WTC11 (cell line): ENCODE data around the gene VAC14. TPM values are rescaled to one million over a fixed set of nuclear protein-coding genes. Genes with fewer than 3 reads are reported as not detected.

Source experiments
- ATAC-seq: fragments of 200-7000 bp; cut with Tn5 transposase; 2 replicates; pipeline ENCODE4 v1.10.0; 2021; ENCODE audit warnings: mild to moderate bottlenecking, moderate library complexity
- CTCF ChIA-PET: fragments of 300-600 bp; sonication (Branson Sonifier 250); formaldehyde crosslinking; loops from one replicate; lab custom pipeline; 2021; ENCODE audit warnings: antibody characterized with exemption; lab: Charles Lee
- POLR2A ChIA-PET: fragments of 350-600 bp; sonication (Branson Sonifier 250); formaldehyde crosslinking; loops from one replicate; lab custom pipeline; 2021; ENCODE audit warnings: antibody characterized with exemption; lab: Charles Lee
- DNase-seq: peaks from one replicate; pipeline ENCODE4 v3.0.0; 2021; ENCODE audit warnings: low spot score
- H3K27ac Mint-ChIP-seq: 2 replicates; pipeline ENCODE4 v1.8.0; 2021; ENCODE audit warnings: mixed read lengths
- H3K27me3 Mint-ChIP-seq: 2 replicates; pipeline ENCODE4 v1.8.0; 2021; ENCODE audit warnings: low read depth, mild to moderate bottlenecking, moderate library complexity, mixed read lengths
- H3K36me3 Mint-ChIP-seq: 2 replicates; pipeline ENCODE4 v1.8.0; 2021; ENCODE audit warnings: mixed read lengths
- H3K4me1 Mint-ChIP-seq: 2 replicates; pipeline ENCODE4 v1.8.0; 2022; ENCODE audit warnings: mixed read lengths
- H3K4me3 Mint-ChIP-seq: 2 replicates; pipeline ENCODE4 v1.8.0; 2021; ENCODE audit warnings: mild to moderate bottlenecking, moderate library complexity, mixed read lengths
- H3K9me3 Mint-ChIP-seq: 2 replicates; pipeline ENCODE4 v1.8.0; 2021; ENCODE audit warnings: mixed read lengths
- ARID4B ChIP-seq: sonication (generic); formaldehyde crosslinking; IDR thresholded peaks from 2 replicates; pipeline ENCODE4 v1.8.0; 2023; ENCODE audit warnings: missing genetic modification reagents, mild to moderate bottlenecking, borderline replicate concordance
- ATF6 ChIP-seq: sonication (generic); formaldehyde crosslinking; IDR thresholded peaks from 2 replicates; pipeline ENCODE4 v1.8.1; 2023; ENCODE audit warnings: mild to moderate bottlenecking, missing genetic modification reagents
- CREM ChIP-seq: sonication (generic); formaldehyde crosslinking; IDR thresholded peaks from 2 replicates; pipeline ENCODE4 v1.8.1; 2022; ENCODE audit warnings: mild to moderate bottlenecking, missing genetic modification reagents, moderate library complexity
- FOXP1 ChIP-seq: sonication (generic); formaldehyde crosslinking; IDR thresholded peaks from 2 replicates; pipeline ENCODE4 v1.8.0; 2022; ENCODE audit warnings: missing genetic modification reagents, mild to moderate bottlenecking, moderate library complexity, borderline replicate concordance
- GABPB1 ChIP-seq: sonication (generic); formaldehyde crosslinking; IDR thresholded peaks from 2 replicates; pipeline ENCODE4 v1.8.1; 2023; ENCODE audit warnings: mild to moderate bottlenecking, missing genetic modification reagents
- GRHL2 ChIP-seq: fragments of 250-450 bp; sonication (Bioruptor Pico); IDR thresholded peaks from 2 replicates; pipeline ENCODE4 v1.8.0; 2022; ENCODE audit warnings: mild to moderate bottlenecking, moderate library complexity; ENCODE audit not compliant: insufficient replicate concordance, severe bottlenecking
- MXD4 ChIP-seq: fragments of 250-450 bp; sonication (Bioruptor Pico); IDR thresholded peaks from 2 replicates; pipeline ENCODE4 v1.8.0; 2021; ENCODE audit warnings: mild to moderate bottlenecking, moderate library complexity, borderline replicate concordance
- NFATC4 ChIP-seq: fragments of 250-450 bp; sonication (Bioruptor Pico); IDR thresholded peaks from 2 replicates; pipeline ENCODE4 v1.9.0; 2021; ENCODE audit warnings: mild to moderate bottlenecking
- NFYB ChIP-seq: sonication (generic); formaldehyde crosslinking; conservative IDR thresholded peaks from 2 replicates; pipeline ENCODE4 v1.8.0; 2022; ENCODE audit warnings: low read depth, missing genetic modification reagents
- NR2C2 ChIP-seq: sonication (generic); formaldehyde crosslinking; IDR thresholded peaks from 2 replicates; pipeline ENCODE4 v1.8.0; 2022; ENCODE audit warnings: mild to moderate bottlenecking, missing genetic modification reagents
- RELA ChIP-seq: sonication (generic); formaldehyde crosslinking; IDR thresholded peaks from 2 replicates; pipeline ENCODE4 v1.8.1; 2022; ENCODE audit warnings: missing genetic modification reagents, mild to moderate bottlenecking, borderline replicate concordance
- SMAD4 ChIP-seq: sonication (generic); formaldehyde crosslinking; IDR thresholded peaks from 2 replicates; pipeline ENCODE4 v1.8.0; 2022; ENCODE audit warnings: mild to moderate bottlenecking, missing genetic modification reagents
- TEAD1 ChIP-seq: sonication (generic); formaldehyde crosslinking; IDR thresholded peaks from 2 replicates; pipeline ENCODE4 v1.8.0; 2022; ENCODE audit warnings: mild to moderate bottlenecking, missing genetic modification reagents
- ZNF232 ChIP-seq: sonication (generic); formaldehyde crosslinking; IDR thresholded peaks from 2 replicates; pipeline ENCODE4 v1.8.0; 2022; ENCODE audit warnings: mild to moderate bottlenecking, missing genetic modification reagents
- ZNF317 ChIP-seq: sonication (generic); formaldehyde crosslinking; IDR thresholded peaks from 2 replicates; pipeline ENCODE4 v1.8.1; 2023; ENCODE audit warnings: low read depth, mild to moderate bottlenecking, moderate library complexity, missing genetic modification reagents, borderline replicate concordance
- ZNF671 ChIP-seq: fragments of 250-450 bp; sonication (Bioruptor Pico); IDR thresholded peaks from 2 replicates; pipeline ENCODE4 v1.8.0; 2021; ENCODE audit warnings: mild to moderate bottlenecking
- ZSCAN18 ChIP-seq: fragments of 250-450 bp; sonication (Bioruptor Pico); IDR thresholded peaks from 2 replicates; pipeline ENCODE4 v2.1.2; 2022; ENCODE audit warnings: mild to moderate bottlenecking, moderate library complexity
- total RNA-seq: library from RNA; stranded (reverse); gene quantifications from 3 replicates; pipeline ENCODE4 v1.2.3, GENCODE V29; 2021
- TF ChIP-seq, protein P1 (sequence below): sonication (generic); formaldehyde crosslinking; IDR thresholded peaks from 2 replicates; pipeline ENCODE4 v1.8.0; 2022; ENCODE audit warnings: mild to moderate bottlenecking, missing genetic modification reagents
- TF ChIP-seq, protein P2 (sequence below): sonication (generic); formaldehyde crosslinking; IDR thresholded peaks from 2 replicates; pipeline ENCODE4 v1.8.1; 2022; ENCODE audit warnings: low read depth, missing genetic modification reagents, borderline replicate concordance

The VAC14 gene
- total RNA-seq, 1 experiment from 2014 or later = 60.1 TPM

- DNase-seq (no peak), ATAC-seq (no peak)
- ChIA-PET CTCF (interaction anchor here (1.0 kb wide), 1 partner anchor 71 kb away, joined by 3 read pairs; no protein-coding TSS in a partner anchor), POLR2A (interaction anchor here (1.0 kb wide), 1 partner anchor 12 kb away, joined by 3 read pairs; no protein-coding TSS in a partner anchor)
- no peak overlapping the region for H3K4me3 Mint-ChIP-seq
- H3K36me3 Mint-ChIP-seq = peaks cover 2% of the 10 kb centered on the region; the same call in 1 of the 2 replicates
- no peaks in the 10 kb centered on the region for H3K9me3 Mint-ChIP-seq
- TF ChIP-seq, protein P1, sequence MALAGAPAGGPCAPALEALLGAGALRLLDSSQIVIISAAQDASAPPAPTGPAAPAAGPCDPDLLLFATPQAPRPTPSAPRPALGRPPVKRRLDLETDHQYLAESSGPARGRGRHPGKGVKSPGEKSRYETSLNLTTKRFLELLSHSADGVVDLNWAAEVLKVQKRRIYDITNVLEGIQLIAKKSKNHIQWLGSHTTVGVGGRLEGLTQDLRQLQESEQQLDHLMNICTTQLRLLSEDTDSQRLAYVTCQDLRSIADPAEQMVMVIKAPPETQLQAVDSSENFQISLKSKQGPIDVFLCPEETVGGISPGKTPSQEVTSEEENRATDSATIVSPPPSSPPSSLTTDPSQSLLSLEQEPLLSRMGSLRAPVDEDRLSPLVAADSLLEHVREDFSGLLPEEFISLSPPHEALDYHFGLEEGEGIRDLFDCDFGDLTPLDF = no peak
- no peak for TF ChIP-seq GRHL2 (CRISPR knock-in tag)
- TF ChIP-seq ZNF232 (CRISPR knock-in tag) = no peak
- TF ChIP-seq NFYB (CRISPR knock-in tag) = no peak
- TF ChIP-seq RELA = no peak
- TF ChIP-seq, protein P2, sequence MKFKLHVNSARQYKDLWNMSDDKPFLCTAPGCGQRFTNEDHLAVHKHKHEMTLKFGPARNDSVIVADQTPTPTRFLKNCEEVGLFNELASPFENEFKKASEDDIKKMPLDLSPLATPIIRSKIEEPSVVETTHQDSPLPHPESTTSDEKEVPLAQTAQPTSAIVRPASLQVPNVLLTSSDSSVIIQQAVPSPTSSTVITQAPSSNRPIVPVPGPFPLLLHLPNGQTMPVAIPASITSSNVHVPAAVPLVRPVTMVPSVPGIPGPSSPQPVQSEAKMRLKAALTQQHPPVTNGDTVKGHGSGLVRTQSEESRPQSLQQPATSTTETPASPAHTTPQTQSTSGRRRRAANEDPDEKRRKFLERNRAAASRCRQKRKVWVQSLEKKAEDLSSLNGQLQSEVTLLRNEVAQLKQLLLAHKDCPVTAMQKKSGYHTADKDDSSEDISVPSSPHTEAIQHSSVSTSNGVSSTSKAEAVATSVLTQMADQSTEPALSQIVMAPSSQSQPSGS (CRISPR knock-in tag) = no peak
- no peak for TF ChIP-seq SMAD4
- H3K4me1 Mint-ChIP-seq = peaks cover 16% of the 10 kb centered on the region
- H3K27ac Mint-ChIP-seq = peak overlapping the region; percentile 36; the same call in 1 of the 2 replicates
- no peaks in the 10 kb centered on the region for H3K27me3 Mint-ChIP-seq
Observed at GRCh38 chr16:70700101-70701020, 100.6 kb downstream of the VAC14 start.

DNA sequence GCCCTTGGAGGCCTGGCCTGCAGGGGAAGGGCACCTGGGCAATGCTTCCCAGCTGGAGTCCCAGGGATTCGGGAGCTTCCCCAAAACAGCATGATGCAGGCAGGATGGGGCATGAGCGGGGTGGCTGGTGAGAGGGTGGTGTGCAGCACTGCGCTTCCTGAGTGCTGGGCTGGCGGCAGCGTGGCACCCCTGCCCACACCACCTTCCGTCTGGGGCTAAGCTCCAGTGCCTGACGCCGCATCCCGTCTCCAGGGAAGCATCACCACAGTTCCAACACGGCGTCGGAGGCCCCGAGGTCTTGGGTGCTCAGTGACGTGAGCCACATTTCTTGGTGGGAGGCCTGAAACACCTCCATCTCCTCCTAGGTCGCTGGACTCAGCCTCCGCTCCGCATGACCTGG is 101.3 kb downstream of the VAC14 start:
- ATAC-seq (no peak), DNase-seq (no peak)
- TF ChIP-seq MXD4 (CRISPR knock-in tag) = no peak
- no peak for TF ChIP-seq GABPB1 (CRISPR knock-in tag)
- TF ChIP-seq ZNF317 (CRISPR knock-in tag) = no peak
- TF ChIP-seq CREM (CRISPR knock-in tag) = no peak
- TF ChIP-seq, protein P1 = no peak
- no peak for TF ChIP-seq FOXP1 (CRISPR knock-in tag)
- TF ChIP-seq ZSCAN18 = no peak
- no peak for TF ChIP-seq RELA
- TF ChIP-seq NR2C2 (CRISPR knock-in tag) = no peak
- TF ChIP-seq ATF6 = no peak
- no peak for TF ChIP-seq NFATC4 (CRISPR knock-in tag)
- no peak for TF ChIP-seq TEAD1 (CRISPR knock-in tag)
- TF ChIP-seq, protein P2 (CRISPR knock-in tag) = no peak
- no peak for TF ChIP-seq ARID4B (CRISPR knock-in tag)
- TF ChIP-seq ZNF671 (CRISPR knock-in tag) = no peak
- Mint-ChIP-seq H3K4me1 (peaks cover 21% of the 10 kb centered on the region), H3K4me3 (no peak overlapping the region), H3K36me3 (peaks cover 2% of the 10 kb centered on the region; the same call in 1 of the 2 replicates), H3K9me3 (no peaks in the 10 kb centered on the region), H3K27me3 (no peaks in the 10 kb centered on the region), H3K27ac (peak overlapping the region; percentile 72; the same call in 1 of the 2 replicates)
- POLR2A ChIA-PET = no interaction called here
- CTCF ChIA-PET = interaction anchor here (1.0 kb wide), 1 partner anchor 72 kb away, joined by 3 read pairs; no protein-coding TSS in a partner anchor
